Breast epithelium (tissue), 4 donors: ENCODE data around the gene THAP6. TPM values are rescaled to one million over a fixed set of nuclear protein-coding genes. Genes with fewer than 3 reads are reported as not detected.

Experiments used
- DNase-seq, 2 donors: peaks; one replicate each; pipeline ENCODE4 v3.0.0-alpha.2; 2019; ENCODE audit warnings: low spot score in 2 of 2
- H3K27ac ChIP-seq, 2 donors: fragments of 200-600 bp; sonication (generic) in 1 of 2; one replicate each; pipeline ENCODE4 v1.5.1; 2016 to 2019; ENCODE audit warnings: mild to moderate bottlenecking in 1 of 2
- H3K27me3 ChIP-seq, 2 donors: fragments of 200-600 bp; sonication (generic) in 1 of 2; one replicate each; pipeline versions ENCODE4 v1.5.1 to v1.6.0; 2017 to 2019; ENCODE audit warnings: control low read depth in 1 of 2, mild to moderate bottlenecking in 1 of 2
- H3K36me3 ChIP-seq: fragments of 200-600 bp; one replicate; pipeline ENCODE4 v1.5.1; 2019
- H3K4me1 ChIP-seq, 2 donors: fragments of 200-600 bp; sonication (generic); one replicate each; pipeline ENCODE4 v1.5.1; 2016 to 2019; ENCODE audit warnings: control low read depth in 1 of 2
- H3K4me3 ChIP-seq, 3 donors: fragments of 200-600 bp; sonication (generic); 1 replicate in 2 of 3; 2 replicates in 1 of 3; pipeline ENCODE4 v1.5.1; 2016 to 2019; ENCODE audit warnings: mild to moderate bottlenecking in 3 of 3, moderate library complexity in 2 of 3
- H3K9me3 ChIP-seq, 2 donors: fragments of 200-600 bp; sonication (generic) in 1 of 2; one replicate each; pipeline ENCODE4 v1.5.1; 2016 to 2019; ENCODE audit warnings: control low read depth in 1 of 2
- CTCF ChIP-seq, 3 donors: fragments of 450-650 bp; IDR thresholded peaks; one replicate each; pipeline ENCODE4 v1.5.1; 2016 to 2017; ENCODE audit warnings: antibody characterized with exemption in 3 of 3, mild to moderate bottlenecking in 3 of 3, moderate library complexity in 3 of 3
- POLR2A ChIP-seq: fragments of 450-650 bp; IDR thresholded peaks from one replicate; pipeline ENCODE4 v1.6.1; 2016; ENCODE audit warnings: antibody characterized with exemption, mild to moderate bottlenecking, moderate library complexity
- POLR2AphosphoS5 ChIP-seq, 3 donors: sonication (generic); formaldehyde crosslinking; IDR thresholded peaks; one replicate each; pipeline ENCODE4 v1.6.1; 2017; ENCODE audit warnings: antibody characterized with exemption in 3 of 3
- intact Hi-C: fragments of 100-400 bp; cut with DNase I; formaldehyde crosslinking; loops from one replicate; pipeline ENCODE4 v1.15.1; 2023; ENCODE audit warnings: low total_unique reads
- total RNA-seq, 3 donors: library from RNA; depleted of rRNA; stranded (reverse); fragments of >200 nt; gene quantifications; one replicate each; pipeline ENCODE4 v1.1.0, GENCODE V29; 2016

Gene THAP6
- total RNA-seq, 3 donors from 2014 or later: 22.2 to 25.9 (median 25.9) TPM

GRCh38 chr4:75552452-75552851, 38.2 kb downstream of the THAP6 start:
- H3K4me1 ChIP-seq: no peaks in the 10 kb centered on the region
- H3K9me3 ChIP-seq: no peaks in the 10 kb centered on the region
- H3K27me3 ChIP-seq: no peaks in the 10 kb centered on the region
- H3K27ac ChIP-seq: no peak overlapping the region
- no peaks in the 10 kb centered on the region for H3K36me3 ChIP-seq
- no peak overlapping the region for H3K4me3 ChIP-seq
- TF ChIP-seq POLR2A (no peak), CTCF (IDR thresholded peaks at IDR 0.05) (no peak), POLR2AphosphoS5 (IDR thresholded peaks at IDR 0.05) (no peak)
- no peak for DNase-seq
- intact Hi-C loops: no loop called here

DNA sequence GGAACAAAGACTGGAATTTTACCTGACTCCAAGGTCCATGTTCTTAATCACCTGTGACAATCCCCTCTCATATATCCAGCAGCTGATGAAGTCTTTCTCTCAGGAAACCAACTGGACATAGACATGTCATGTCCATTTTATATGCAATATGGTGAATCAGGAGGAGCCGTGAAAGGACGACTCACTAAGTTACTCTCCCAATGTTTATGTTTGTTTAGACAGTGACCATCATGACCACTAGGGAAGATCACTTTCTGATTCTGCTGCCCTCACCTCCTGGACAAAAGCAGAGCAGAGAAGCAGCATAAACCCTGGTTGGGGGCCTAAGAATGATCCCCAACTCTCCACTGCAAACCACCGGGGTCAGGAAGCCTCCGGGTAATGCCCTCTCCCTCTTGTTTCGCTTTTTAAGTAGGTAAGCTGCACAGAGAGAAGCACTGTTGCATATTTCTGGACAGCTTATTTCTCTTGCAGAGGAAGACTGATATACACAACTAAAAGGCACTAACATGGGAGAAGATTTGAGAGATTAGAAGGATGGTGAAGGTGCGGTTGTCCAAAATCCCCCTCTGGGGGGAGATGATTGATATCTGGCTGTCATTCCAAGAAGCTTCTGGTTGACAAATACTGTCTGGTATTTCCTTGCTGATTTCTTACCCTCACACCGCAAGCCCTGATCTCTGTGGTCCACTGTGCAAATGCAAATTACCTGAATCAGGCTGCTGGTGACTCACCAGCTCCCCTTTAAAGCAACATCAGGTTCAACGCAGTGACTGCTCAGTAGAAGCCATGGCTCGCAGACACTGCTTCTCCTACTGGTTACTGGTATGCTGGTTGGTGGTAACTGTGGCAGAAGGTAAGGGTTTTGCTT, 41.3 kb downstream of the THAP6 start, which contains the start of gene ODAPH:
Gene ODAPH, plus strand, starts transcription at position 773 of the 871 bp plus-strand sequence. Its CDS starts 17 bp downstream, at position 790.
- intact Hi-C loops: no loop called here
- H3K27ac ChIP-seq: no peak within 1 kb of the TSS
- no peaks in the 10 kb centered on the region for H3K4me1 ChIP-seq
- TF ChIP-seq CTCF (IDR thresholded peaks at IDR 0.05): no peak
- no peak for TF ChIP-seq POLR2AphosphoS5 (IDR thresholded peaks at IDR 0.05)
- TF ChIP-seq POLR2A: no peak
- no peak for DNase-seq
- no peaks in the 10 kb centered on the region for H3K36me3 ChIP-seq
- no peaks in the 10 kb centered on the region for H3K27me3 ChIP-seq
- H3K9me3 ChIP-seq: no peaks in the 10 kb centered on the region
- no peak within 1 kb of the TSS for H3K4me3 ChIP-seq

- Histone ChIP-seq H3K36me3 (no peaks in the 10 kb centered on the region), H3K4me1 (no peaks in the 10 kb centered on the region), H3K4me3 (no peak overlapping the region), H3K27me3 (no peaks in the 10 kb centered on the region), H3K9me3 (no peaks in the 10 kb centered on the region), H3K27ac (no peak overlapping the region)
- TF ChIP-seq POLR2A (no peak), CTCF (IDR thresholded peaks at IDR 0.05) (no peak), POLR2AphosphoS5 (IDR thresholded peaks at IDR 0.05) (no peak)
- DNase-seq: no peak
- intact Hi-C loops: no loop called here
Observed at GRCh38 chr4:75557696-75558095, 43.4 kb downstream of the THAP6 start.

- H3K27ac ChIP-seq: no peak overlapping the region
- no peaks in the 10 kb centered on the region for H3K4me1 ChIP-seq
- no peaks in the 10 kb centered on the region for H3K9me3 ChIP-seq
- H3K27me3 ChIP-seq: no peaks in the 10 kb centered on the region
- DNase-seq: peak in 1 of 2 donors; percentile 21
- intact Hi-C loops: no loop called here
- H3K36me3 ChIP-seq: no peaks in the 10 kb centered on the region
- TF ChIP-seq CTCF (IDR thresholded peaks at IDR 0.05): no peak
- no peak for TF ChIP-seq POLR2AphosphoS5 (IDR thresholded peaks at IDR 0.05)
- TF ChIP-seq POLR2A: no peak
- no peak overlapping the region for H3K4me3 ChIP-seq
Observed at GRCh38 chr4:75561789-75562188, 47.5 kb downstream of the THAP6 start.

DNA sequence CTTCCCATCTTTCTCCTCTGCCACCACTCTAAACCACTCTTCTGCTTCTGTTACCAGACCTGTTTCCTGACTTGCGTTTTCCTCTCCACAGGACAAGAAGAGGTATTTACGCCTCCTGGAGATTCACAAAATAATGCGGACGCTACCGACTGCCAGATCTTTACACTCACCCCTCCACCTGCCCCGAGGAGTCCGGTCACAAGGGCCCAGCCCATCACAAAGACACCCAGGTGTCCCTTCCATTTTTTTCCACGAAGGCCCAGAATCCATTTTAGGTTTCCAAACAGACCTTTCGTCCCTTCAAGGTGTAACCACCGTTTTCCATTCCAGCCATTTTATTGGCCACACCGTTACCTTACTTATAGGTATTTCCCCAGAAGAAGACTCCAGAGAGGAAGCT, 49.8 kb downstream of the THAP6 start:
- no peak for TF ChIP-seq POLR2AphosphoS5 (IDR thresholded peaks at IDR 0.05)
- TF ChIP-seq POLR2A: no peak
- no peak for TF ChIP-seq CTCF (IDR thresholded peaks at IDR 0.05)
- H3K36me3 ChIP-seq: no peaks in the 10 kb centered on the region
- no peak overlapping the region for H3K27ac ChIP-seq
- no peaks in the 10 kb centered on the region for H3K9me3 ChIP-seq
- no peak overlapping the region for H3K4me3 ChIP-seq
- DNase-seq: no peak
- no peaks in the 10 kb centered on the region for H3K27me3 ChIP-seq
- no peaks in the 10 kb centered on the region for H3K4me1 ChIP-seq
- intact Hi-C loops: no loop called here
